Tibial artery (tissue), 4 donors: Measurements from ENCODE around the gene SIL1.

Experiments
- DNase-seq, 2 donors: peaks; one replicate each; pipeline ENCODE4 v3.0.0-alpha.2; 2019
- H3K27ac ChIP-seq, 2 donors: fragments of 200-600 bp; sonication (generic) in 1 of 2; 1 replicate in 1 of 2; 2 replicates in 1 of 2; pipeline ENCODE4 v1.5.1; 2018 to 2019; ENCODE audit warnings: mild to moderate bottlenecking in 1 of 2
- H3K27me3 ChIP-seq, 2 donors: fragments of 200-600 bp; sonication (generic) in 1 of 2; one replicate each; pipeline versions ENCODE4 v1.5.1 to v1.6.0; 2016 to 2019
- H3K36me3 ChIP-seq, 3 donors: fragments of 200-600 bp; sonication (generic) in 2 of 3; one replicate each; pipeline ENCODE4 v1.5.1; 2016 to 2019; ENCODE audit warnings: mild to moderate bottlenecking in 2 of 3
- H3K4me1 ChIP-seq, 4 donors: fragments of 200-600 bp; sonication (generic) in 2 of 4; 1 replicate in 3 of 4; 2 replicates in 1 of 4; pipeline ENCODE4 v1.5.1; 2016 to 2019
- H3K4me3 ChIP-seq, 2 donors: fragments of 200-600 bp; sonication (generic) in 1 of 2; 1 replicate in 1 of 2; 2 replicates in 1 of 2; pipeline ENCODE4 v1.5.1; 2018 to 2019; ENCODE audit warnings: mild to moderate bottlenecking in 2 of 2
- H3K9me3 ChIP-seq, 3 donors: fragments of 200-600 bp; sonication (generic) in 1 of 3; one replicate each; pipeline ENCODE4 v1.5.1; 2016 to 2019
- intact Hi-C: fragments of 100-400 bp; cut with DNase I; formaldehyde crosslinking; loops from one replicate; pipeline ENCODE4 v1.15.0; 2023; ENCODE audit warnings: low total_unique reads
- TF ChIP-seq, protein P1 (sequence below), 2 experiments: fragments of 200-600 bp in 1 of 2; fragments of 450-650 bp in 1 of 2; IDR thresholded peaks; one replicate each; pipeline ENCODE4 v1.5.1; 2017 to 2019; ENCODE audit warnings: antibody characterized with exemption in 2 of 2, mild to moderate bottlenecking in 1 of 2, moderate library complexity in 1 of 2

SIL1 gene

DNA sequence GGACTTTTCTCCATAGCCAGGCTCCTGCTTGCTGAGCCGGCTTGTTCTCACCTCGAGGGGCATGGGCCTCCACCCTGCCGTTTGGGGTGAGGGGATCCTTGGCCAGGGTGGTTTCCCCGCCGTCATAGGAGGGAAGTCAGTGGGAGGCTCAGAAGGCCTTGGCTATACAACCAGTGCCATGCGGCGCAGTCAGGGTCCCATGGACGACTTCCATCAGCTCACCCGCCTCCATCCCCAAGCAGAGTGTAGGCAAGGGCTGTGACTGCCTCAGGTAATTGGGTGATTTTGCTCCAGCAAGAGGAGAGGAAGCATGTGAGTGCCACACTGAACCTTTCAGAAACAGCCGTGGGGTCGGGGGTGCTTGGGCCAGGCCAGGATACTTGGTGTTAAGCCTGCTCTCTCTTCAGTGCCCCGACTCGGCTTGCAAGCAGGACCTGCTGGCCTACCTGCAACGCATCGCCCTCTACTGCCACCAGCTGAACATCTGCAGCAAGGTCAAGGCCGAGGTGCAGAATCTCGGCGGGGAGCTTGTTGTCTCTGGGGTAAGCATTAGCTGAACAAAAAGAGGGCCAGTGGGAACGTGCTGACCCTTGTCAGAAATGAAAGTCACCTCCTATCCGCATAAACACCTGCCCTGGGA, 265.9 kb downstream of the SIL1 start:
- Histone ChIP-seq H3K9me3 (no peaks in the 10 kb centered on the region), H3K27me3 (no peaks in the 10 kb centered on the region), H3K36me3 (peaks cover 49 to 82% (median 71%) of the 10 kb centered on the region in 3 donors), H3K27ac (no peak overlapping the region), H3K4me3 (no peak overlapping the region), H3K4me1 (peaks cover 0 to 11% (median 9%) of the 10 kb centered on the region in 4 donors)
- no peak for DNase-seq
- intact Hi-C loops, result no loop called here
- TF ChIP-seq, protein P1, sequence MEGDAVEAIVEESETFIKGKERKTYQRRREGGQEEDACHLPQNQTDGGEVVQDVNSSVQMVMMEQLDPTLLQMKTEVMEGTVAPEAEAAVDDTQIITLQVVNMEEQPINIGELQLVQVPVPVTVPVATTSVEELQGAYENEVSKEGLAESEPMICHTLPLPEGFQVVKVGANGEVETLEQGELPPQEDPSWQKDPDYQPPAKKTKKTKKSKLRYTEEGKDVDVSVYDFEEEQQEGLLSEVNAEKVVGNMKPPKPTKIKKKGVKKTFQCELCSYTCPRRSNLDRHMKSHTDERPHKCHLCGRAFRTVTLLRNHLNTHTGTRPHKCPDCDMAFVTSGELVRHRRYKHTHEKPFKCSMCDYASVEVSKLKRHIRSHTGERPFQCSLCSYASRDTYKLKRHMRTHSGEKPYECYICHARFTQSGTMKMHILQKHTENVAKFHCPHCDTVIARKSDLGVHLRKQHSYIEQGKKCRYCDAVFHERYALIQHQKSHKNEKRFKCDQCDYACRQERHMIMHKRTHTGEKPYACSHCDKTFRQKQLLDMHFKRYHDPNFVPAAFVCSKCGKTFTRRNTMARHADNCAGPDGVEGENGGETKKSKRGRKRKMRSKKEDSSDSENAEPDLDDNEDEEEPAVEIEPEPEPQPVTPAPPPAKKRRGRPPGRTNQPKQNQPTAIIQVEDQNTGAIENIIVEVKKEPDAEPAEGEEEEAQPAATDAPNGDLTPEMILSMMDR (IDR thresholded peaks at IDR 0.05), result no peak

GRCh38 chr5:138930371-138931097, 267.6 kb downstream of the SIL1 start:
- Histone ChIP-seq H3K27me3 (no peaks in the 10 kb centered on the region), H3K27ac (no peak overlapping the region), H3K9me3 (no peaks in the 10 kb centered on the region), H3K4me1 (peaks cover 0 to 21% (median 12%) of the 10 kb centered on the region in 4 donors), H3K4me3 (no peak overlapping the region), H3K36me3 (peaks cover 62 to 89% (median 87%) of the 10 kb centered on the region in 3 donors)
- TF ChIP-seq, protein P1 (IDR thresholded peaks at IDR 0.05), result no peak
- DNase-seq, result no peak
- intact Hi-C loops, result no loop called here

- intact Hi-C loops, result no loop called here
- H3K9me3 ChIP-seq, result no peaks in the 10 kb centered on the region
- no peak overlapping the region for H3K27ac ChIP-seq
- peaks cover 0 to 21% (median 12%) of the 10 kb centered on the region in 4 donors for H3K4me1 ChIP-seq
- H3K27me3 ChIP-seq, result no peaks in the 10 kb centered on the region
- peaks cover 71 to 89% (median 87%) of the 10 kb centered on the region in 3 donors for H3K36me3 ChIP-seq
- H3K4me3 ChIP-seq, result no peak overlapping the region
- TF ChIP-seq, protein P1 (IDR thresholded peaks at IDR 0.05), result no peak
- DNase-seq, result no peak
Measured at GRCh38 chr5:138929571-138929955, 268.6 kb downstream of the SIL1 start.

DNA sequence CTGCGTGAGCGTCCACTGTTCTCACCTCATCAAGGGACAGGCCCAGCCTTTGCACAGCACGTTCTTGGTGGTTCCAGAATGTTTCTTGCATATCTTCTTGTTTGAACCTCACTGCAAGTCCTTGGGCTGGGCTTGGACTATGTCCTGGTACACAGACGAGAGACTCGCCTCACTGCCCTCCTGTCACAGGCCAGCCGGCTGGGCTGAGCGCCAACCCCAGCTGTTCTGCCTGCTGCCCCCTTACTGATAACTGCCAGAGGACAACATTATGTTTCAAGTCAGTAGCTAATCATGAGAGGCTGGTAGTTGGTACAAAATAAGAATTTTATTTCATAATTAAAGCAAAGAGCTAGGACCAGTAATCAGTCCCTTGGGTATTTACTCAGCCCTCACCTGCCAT, 270.2 kb downstream of the SIL1 start:
- peaks cover 0 to 32% (median 14%) of the 10 kb centered on the region in 4 donors for H3K4me1 ChIP-seq
- no peak for DNase-seq
- no peak overlapping the region for H3K4me3 ChIP-seq

DNA sequence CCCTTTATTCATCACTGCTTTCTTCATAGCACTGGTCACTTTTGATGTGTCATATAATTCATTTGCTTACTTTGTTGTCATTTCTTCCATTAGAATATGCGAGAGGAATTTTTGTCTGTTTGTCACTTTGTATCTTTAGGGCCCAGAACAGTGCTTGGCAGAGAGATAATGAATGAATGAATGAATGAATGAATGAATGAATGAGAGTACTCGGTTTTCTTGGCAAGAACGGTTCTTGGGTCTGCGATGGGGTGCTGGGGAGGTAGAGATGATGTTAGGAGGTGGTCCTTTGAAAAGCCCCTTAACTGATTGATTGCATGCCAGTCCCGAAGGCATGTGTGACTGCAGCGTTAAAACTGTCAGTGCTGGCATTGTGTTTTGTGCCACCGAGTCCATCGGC, 270.6 kb downstream of the SIL1 start:
- H3K4me3 ChIP-seq, result no peak overlapping the region
- intact Hi-C loops, result no loop called here
- no peak for DNase-seq
- peaks cover 0 to 34% (median 14%) of the 10 kb centered on the region in 4 donors for H3K4me1 ChIP-seq
- H3K36me3 ChIP-seq, result peaks cover 55 to 76% (median 70%) of the 10 kb centered on the region in 3 donors
- no peak overlapping the region for H3K27ac ChIP-seq
- TF ChIP-seq, protein P1 (IDR thresholded peaks at IDR 0.05), result no peak
- no peaks in the 10 kb centered on the region for H3K9me3 ChIP-seq
- H3K27me3 ChIP-seq, result no peaks in the 10 kb centered on the region

More for the DNA sequence above, 270.2 kb downstream of the SIL1 start:
- Histone ChIP-seq H3K27ac (no peak overlapping the region), H3K36me3 (peaks cover 59 to 80% (median 74%) of the 10 kb centered on the region in 3 donors), H3K27me3 (no peaks in the 10 kb centered on the region), H3K9me3 (no peaks in the 10 kb centered on the region)
- TF ChIP-seq, protein P1 (IDR thresholded peaks at IDR 0.05), result no peak
- intact Hi-C loops, result no loop called here
